ENCODE measurements around the gene SEC14L1. TPM values are rescaled to one million over a fixed set of nuclear protein-coding genes. Genes with fewer than 3 reads are reported as not detected.
"Not testable (repeated sequence)": the region's sequence is repeated elsewhere in the genome, so short reads cannot be mapped to it uniquely, and the experiment has no call there.

Gene SEC14L1
- total and polyA plus RNA-seq, 4 donors = 17.0 to 52.0 (median 26.8) TPM

- no peaks in the 10 kb centered on the region for H3K9me3 ChIP-seq (ENCODE audit: control insufficient read depth in 4 of 4, low read length in 3 of 4)
- no peaks in the 10 kb centered on the region for H3K27me3 ChIP-seq (ENCODE audit: control insufficient read depth in 4 of 4, insufficient read depth in 4 of 4, low read length in 3 of 4)
- no peak overlapping the region for H3K27ac ChIP-seq (ENCODE audit: low read depth in 1 of 2, low read length in 2 of 2)
- peaks cover 2 to 11% (median 10%) of the 10 kb centered on the region in 4 donors for H3K4me1 ChIP-seq (ENCODE audit: control insufficient read depth in 4 of 4, insufficient read depth in 4 of 4, low read length in 3 of 4)
- H3K4me3 ChIP-seq (ENCODE audit: low read depth in 1 of 3, low read length in 3 of 3) = no peak overlapping the region
- H3K36me3 ChIP-seq (ENCODE audit: control insufficient read depth in 4 of 4, insufficient read depth in 3 of 4, low read depth in 1 of 4, low read length in 3 of 4) = peaks cover 0 to 2% (median 0%) of the 10 kb centered on the region in 4 donors
- 28% methylated on average over 1 of the region's 1 CpG for WGBS
- TF ChIP-seq RAD21 (IDR thresholded peaks at IDR 0.05) = no peak
- DNase-seq (ENCODE audit: low spot score) = no peak
- peak overlapping the region in 1 of 2 donors; percentile 24 for H3K9ac ChIP-seq (ENCODE audit: low read depth in 1 of 2, low read length in 2 of 2)
These were observed 12.7 kb downstream of the SEC14L1 start for GRCh38 chr17:77153472-77153871.

- Histone ChIP-seq H3K4me1 (ENCODE audit: control insufficient read depth in 4 of 4, insufficient read depth in 4 of 4, low read length in 3 of 4) (peaks cover 2 to 11% (median 9%) of the 10 kb centered on the region in 4 donors), H3K27me3 (ENCODE audit: control insufficient read depth in 4 of 4, insufficient read depth in 4 of 4, low read length in 3 of 4) (no peaks in the 10 kb centered on the region), H3K9me3 (ENCODE audit: control insufficient read depth in 4 of 4, low read length in 3 of 4) (no peaks in the 10 kb centered on the region), H3K36me3 (ENCODE audit: control insufficient read depth in 4 of 4, insufficient read depth in 3 of 4, low read depth in 1 of 4, low read length in 3 of 4) (peaks cover 0 to 2% (median 0%) of the 10 kb centered on the region in 4 donors), H3K4me3 (ENCODE audit: low read depth in 1 of 3, low read length in 3 of 3) (no peak overlapping the region), H3K27ac (ENCODE audit: low read depth in 1 of 2, low read length in 2 of 2) (no peak overlapping the region), H3K9ac (ENCODE audit: low read depth in 1 of 2, low read length in 2 of 2) (peak overlapping the region in 1 of 2 donors; percentile 24)
- WGBS = 85% methylated on average over 8 of the region's 8 CpGs
- no peak for DNase-seq (ENCODE audit: low spot score)
- TF ChIP-seq HNF4G (IDR thresholded peaks at IDR 0.05) = no peak
These were observed 13.3 kb downstream of the SEC14L1 start for GRCh38 chr17:77153999-77154586.

- Histone ChIP-seq H3K27me3 (ENCODE audit: control insufficient read depth in 4 of 4, insufficient read depth in 4 of 4, low read length in 3 of 4) (no peaks in the 10 kb centered on the region), H3K9ac (ENCODE audit: low read depth in 1 of 2, low read length in 2 of 2) (no peak overlapping the region), H3K4me1 (ENCODE audit: control insufficient read depth in 4 of 4, insufficient read depth in 4 of 4, low read length in 3 of 4) (peaks cover 2 to 12% (median 10%) of the 10 kb centered on the region in 4 donors), H3K27ac (ENCODE audit: low read depth in 1 of 2, low read length in 2 of 2) (no peak overlapping the region), H3K36me3 (ENCODE audit: control insufficient read depth in 4 of 4, insufficient read depth in 3 of 4, low read depth in 1 of 4, low read length in 3 of 4) (peaks cover 0 to 2% (median 0%) of the 10 kb centered on the region in 4 donors), H3K9me3 (ENCODE audit: control insufficient read depth in 4 of 4, low read length in 3 of 4) (no peaks in the 10 kb centered on the region), H3K4me3 (ENCODE audit: low read depth in 1 of 3, low read length in 3 of 3) (no peak overlapping the region)
- 70% methylated on average over 3 of the region's 3 CpGs for WGBS
- TF ChIP-seq HNF4G (IDR thresholded peaks at IDR 0.05) = no peak
- no peak for TF ChIP-seq FOXA1 (IDR thresholded peaks at IDR 0.05)
- DNase-seq (ENCODE audit: low spot score) = no peak
These were observed 14.4 kb downstream of the SEC14L1 start for GRCh38 chr17:77155125-77155524.

DNA sequence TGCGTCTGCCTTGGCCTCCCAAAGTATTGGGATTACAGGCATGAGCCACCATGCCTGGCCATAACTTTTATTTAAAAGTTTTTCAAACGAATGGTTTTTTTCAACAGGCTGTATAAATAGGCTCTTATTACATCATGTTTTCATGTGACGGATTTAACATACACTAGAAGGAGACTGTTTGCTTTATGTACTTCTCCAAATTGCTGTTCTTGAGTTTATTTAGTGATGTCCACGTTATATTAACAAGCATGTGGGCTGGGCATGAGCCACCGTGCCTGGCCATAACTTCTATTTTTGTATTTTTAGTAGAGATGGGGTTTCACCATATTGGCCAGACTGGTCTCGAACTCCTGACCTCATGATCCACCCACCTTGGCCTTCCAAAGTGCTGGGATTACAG lies 17.0 kb downstream of the SEC14L1 start:
- H3K9ac ChIP-seq (ENCODE audit: low read depth in 1 of 2, low read length in 2 of 2); H3K4me3 ChIP-seq (ENCODE audit: low read depth in 1 of 3, low read length in 3 of 3); H3K9me3 ChIP-seq (ENCODE audit: control insufficient read depth in 4 of 4, low read length in 3 of 4); H3K36me3 ChIP-seq (ENCODE audit: control insufficient read depth in 4 of 4, insufficient read depth in 3 of 4, low read depth in 1 of 4, low read length in 3 of 4); H3K27me3 ChIP-seq (ENCODE audit: control insufficient read depth in 4 of 4, insufficient read depth in 4 of 4, low read length in 3 of 4); DNase-seq (ENCODE audit: low spot score); H3K27ac ChIP-seq (ENCODE audit: low read depth in 1 of 2, low read length in 2 of 2): not testable (repeated sequence)
- WGBS = 81% methylated on average over 6 of the region's 6 CpGs
- H3K4me1 ChIP-seq (ENCODE audit: control insufficient read depth in 4 of 4, insufficient read depth in 4 of 4, low read length in 3 of 4) = peaks cover 3 to 17% (median 9%) of the 10 kb centered on the region in 4 donors

- no peak overlapping the region for H3K4me3 ChIP-seq (ENCODE audit: low read depth in 1 of 3, low read length in 3 of 3)
- 74% methylated on average over 6 of the region's 6 CpGs for WGBS
- no peak overlapping the region for H3K9ac ChIP-seq (ENCODE audit: low read depth in 1 of 2, low read length in 2 of 2)
These were observed 19.5 kb downstream of the SEC14L1 start for GRCh38 chr17:77160091-77160874.

More at GRCh38 chr17:77160091-77160874, 19.5 kb downstream of the SEC14L1 start:
- H3K27ac ChIP-seq (ENCODE audit: low read depth in 1 of 2, low read length in 2 of 2) = no peak overlapping the region
- peaks cover 0 to 2% (median 0%) of the 10 kb centered on the region in 4 donors for H3K36me3 ChIP-seq (ENCODE audit: control insufficient read depth in 4 of 4, insufficient read depth in 3 of 4, low read depth in 1 of 4, low read length in 3 of 4)
- DNase-seq (ENCODE audit: low spot score) = no peak
- TF ChIP-seq TAF1 (conservative IDR thresholded peaks at IDR 0.05) (no peak), HNF4A (conservative IDR thresholded peaks at IDR 0.05) (no peak)
- H3K27me3 ChIP-seq (ENCODE audit: control insufficient read depth in 4 of 4, insufficient read depth in 4 of 4, low read length in 3 of 4) = no peaks in the 10 kb centered on the region
- peaks cover 0 to 8% (median under 1%) of the 10 kb centered on the region in 4 donors for H3K4me1 ChIP-seq (ENCODE audit: control insufficient read depth in 4 of 4, insufficient read depth in 4 of 4, low read length in 3 of 4)
- H3K9me3 ChIP-seq (ENCODE audit: control insufficient read depth in 4 of 4, low read length in 3 of 4) = no peaks in the 10 kb centered on the region
